OCI-LY1 (cell line): ENCODE measurements around the gene CCDC87.

Experiments
- CTCF ChIP-seq: fragments of 200-600 bp; sonication (generic), shearing (Covaris generic); IDR thresholded peaks from 2 replicates; pipeline ENCODE4 v1.5.1; 2017; ENCODE audit warnings: mild to moderate bottlenecking, antibody characterized with exemption, low read length, moderate library complexity, mixed read lengths
- EZH2 ChIP-seq: fragments of 200-600 bp; sonication (generic), shearing (Covaris generic); IDR thresholded peaks from 2 replicates; pipeline ENCODE4 v1.8.0; 2017; ENCODE audit warnings: borderline replicate concordance, mixed run types, mild to moderate bottlenecking, antibody characterized with exemption, low read length, moderate library complexity, mixed read lengths

- no peak for TF ChIP-seq CTCF
- TF ChIP-seq EZH2, result no peak
These were observed 11.6 kb downstream of the CCDC87 start for GRCh38 chr11:66581261-66581660.
